GM13977 (cell line): ENCODE results near the gene PPIL1.

Experiments
- DNase-seq: peaks from one replicate; pipeline ENCODE4 v3.0.0; 2012; ENCODE audit warnings: low spot score
- in situ Hi-C: fragments of 300-500 bp; cut with MboI; formaldehyde crosslinking; loops from one replicate; pipeline ENCODE4 v1.12.0; 2022; ENCODE audit warnings: low sequenced_read_pairs, low pct_unique_long_range_greater_than_20kb, mixed read lengths, inconsistent platforms; ENCODE audit not compliant: unreplicated experiment
- TF ChIP-seq, protein P1 (sequence below): IDR thresholded peaks from 2 replicates; pipeline ENCODE4 v1.5.1; 2012; ENCODE audit warnings: mild to moderate bottlenecking, control low read depth; ENCODE audit not compliant: insufficient read depth; ENCODE audit errors: extremely low read depth, missing control alignments

Gene PPIL1

DNA sequence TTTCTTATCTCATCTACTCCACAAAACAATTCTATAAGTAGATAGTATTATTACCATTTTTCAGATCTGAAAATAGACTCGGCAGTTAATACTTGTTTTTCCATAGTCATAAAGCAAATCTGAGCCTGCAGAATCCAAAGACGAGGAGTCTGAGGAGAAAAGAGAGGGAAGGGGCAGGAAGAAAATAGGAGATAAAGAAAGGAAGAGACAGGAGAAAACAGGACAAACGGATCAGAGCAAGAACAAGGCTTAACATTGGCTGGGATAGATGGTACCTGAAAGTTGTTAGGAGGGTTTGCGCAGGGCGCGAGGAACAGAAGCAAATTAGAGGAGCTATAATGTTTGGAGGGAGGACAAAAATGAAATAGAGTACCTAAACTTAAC lies 639 bp upstream of the PPIL1 start:
- DNase-seq, result no peak
- in situ Hi-C loops, result no loop called here
- TF ChIP-seq, protein P1, sequence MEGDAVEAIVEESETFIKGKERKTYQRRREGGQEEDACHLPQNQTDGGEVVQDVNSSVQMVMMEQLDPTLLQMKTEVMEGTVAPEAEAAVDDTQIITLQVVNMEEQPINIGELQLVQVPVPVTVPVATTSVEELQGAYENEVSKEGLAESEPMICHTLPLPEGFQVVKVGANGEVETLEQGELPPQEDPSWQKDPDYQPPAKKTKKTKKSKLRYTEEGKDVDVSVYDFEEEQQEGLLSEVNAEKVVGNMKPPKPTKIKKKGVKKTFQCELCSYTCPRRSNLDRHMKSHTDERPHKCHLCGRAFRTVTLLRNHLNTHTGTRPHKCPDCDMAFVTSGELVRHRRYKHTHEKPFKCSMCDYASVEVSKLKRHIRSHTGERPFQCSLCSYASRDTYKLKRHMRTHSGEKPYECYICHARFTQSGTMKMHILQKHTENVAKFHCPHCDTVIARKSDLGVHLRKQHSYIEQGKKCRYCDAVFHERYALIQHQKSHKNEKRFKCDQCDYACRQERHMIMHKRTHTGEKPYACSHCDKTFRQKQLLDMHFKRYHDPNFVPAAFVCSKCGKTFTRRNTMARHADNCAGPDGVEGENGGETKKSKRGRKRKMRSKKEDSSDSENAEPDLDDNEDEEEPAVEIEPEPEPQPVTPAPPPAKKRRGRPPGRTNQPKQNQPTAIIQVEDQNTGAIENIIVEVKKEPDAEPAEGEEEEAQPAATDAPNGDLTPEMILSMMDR, result no peak

GRCh38 chr6:36873612-36874442 lies 776 bp downstream of the PPIL1 start:
- DNase-seq, result peak; percentile 47
- in situ Hi-C loops, result no loop called here
- TF ChIP-seq, protein P1, result peak; percentile 18

DNA sequence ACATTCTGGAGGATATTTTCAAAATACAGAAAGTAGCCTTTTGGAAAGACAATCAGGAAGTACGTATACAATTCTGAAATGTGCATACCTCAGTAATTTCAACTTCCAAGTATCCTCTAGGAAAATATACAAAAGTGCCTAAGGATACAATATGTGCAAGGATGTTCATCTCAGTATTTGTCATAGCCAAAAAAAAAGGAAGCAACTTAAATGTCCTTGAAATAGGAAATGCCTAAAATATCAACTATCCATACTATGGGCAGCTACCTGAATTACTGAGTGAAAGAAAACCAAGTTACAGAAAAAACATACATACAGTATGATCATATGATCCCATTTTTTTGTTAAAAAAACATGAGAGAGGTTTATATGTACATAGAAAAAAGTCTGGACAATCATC lies 1.5 kb downstream of the PPIL1 start:
- in situ Hi-C loops, result no loop called here
- no peak for DNase-seq
- TF ChIP-seq, protein P1, result no peak

DNA sequence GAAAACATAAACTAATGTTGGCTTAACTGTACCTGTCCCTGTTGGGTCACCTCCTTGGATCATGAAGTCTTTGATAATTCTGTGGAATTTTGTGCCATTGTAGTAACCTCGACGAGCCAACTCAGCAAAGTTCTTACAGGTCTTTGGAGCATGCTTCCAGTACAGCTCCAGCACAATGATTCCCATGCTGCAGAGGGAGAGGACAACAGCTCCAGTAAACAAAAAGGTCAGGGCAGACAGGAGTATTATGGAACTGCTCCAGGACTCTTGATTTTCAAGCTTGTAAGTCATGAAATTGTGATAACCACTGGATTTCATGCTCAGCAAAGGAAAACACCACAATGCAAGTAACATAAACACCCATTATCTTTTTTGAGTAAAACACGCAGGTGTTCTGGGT lies 2.9 kb downstream of the PPIL1 start:
- no peak for DNase-seq

DNA sequence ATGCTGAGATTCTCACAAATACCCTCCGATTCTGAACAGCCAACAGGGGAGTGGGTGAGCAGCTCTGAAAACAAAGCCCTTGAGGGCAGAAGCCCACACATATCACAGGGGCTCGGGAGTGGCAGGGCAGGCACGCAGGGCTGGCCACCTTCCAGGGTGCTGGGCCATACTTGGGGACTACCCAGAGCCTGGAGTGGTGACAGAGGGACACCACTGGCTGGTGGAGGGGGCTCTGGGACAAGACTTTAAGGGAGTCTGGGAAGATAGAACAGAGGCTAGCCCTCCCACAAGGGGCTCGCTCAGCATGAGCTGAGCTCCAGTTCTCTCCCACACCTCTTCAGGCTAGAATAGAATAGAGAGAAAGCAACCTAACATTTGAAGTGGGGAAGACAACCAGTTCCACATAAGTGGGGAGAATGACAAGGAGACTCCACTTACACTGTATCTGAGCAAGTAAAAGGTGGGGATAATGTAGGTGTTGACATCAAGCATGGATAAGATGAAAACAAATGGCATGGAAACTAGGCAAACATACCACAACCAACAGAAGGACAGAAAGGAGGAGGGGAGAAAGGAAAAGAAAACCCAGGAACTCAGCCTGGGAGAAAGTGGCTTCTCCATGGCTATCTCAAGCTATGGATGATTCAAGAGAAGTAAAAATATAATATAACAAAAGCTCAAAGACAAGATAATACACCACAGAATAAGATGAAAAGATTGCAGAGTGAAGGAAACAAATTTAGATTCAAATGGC lies 7.0 kb downstream of the PPIL1 start:
- no peak for DNase-seq
- in situ Hi-C loops, result no loop called here
- TF ChIP-seq, protein P1, result no peak

More for the DNA sequence above, 2.9 kb downstream of the PPIL1 start:
- TF ChIP-seq, protein P1, result no peak
- in situ Hi-C loops, result no loop called here

- DNase-seq, result no peak
- TF ChIP-seq, protein P1, result no peak
- in situ Hi-C loops, result no loop called here
These were observed 8.8 kb downstream of the PPIL1 start for GRCh38 chr6:36865835-36866234.
